ENCODE results near the gene PI4KA.

DNA sequence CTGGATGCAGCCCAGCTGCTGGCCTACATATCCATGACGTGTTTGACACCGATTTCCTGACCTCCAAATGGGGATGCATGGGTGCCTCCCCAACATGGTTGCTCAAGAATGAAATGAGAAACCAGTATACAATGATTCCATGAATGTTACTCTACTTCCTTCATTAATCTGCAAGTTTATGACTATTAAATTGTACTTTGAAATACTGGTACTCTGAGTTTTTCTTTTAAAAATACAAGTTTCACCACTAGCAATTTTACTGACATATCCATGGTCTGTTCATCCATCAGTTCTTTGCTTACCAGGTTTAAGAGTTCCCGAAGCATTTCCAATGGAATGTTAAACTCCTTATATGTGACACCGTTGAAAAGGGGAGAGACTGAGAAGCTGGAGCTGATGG lies 45.6 kb downstream of the PI4KA start:
- TF ChIP-seq TCF7L2 (IDR thresholded peaks at IDR 0.05; ENCODE audit: low read depth, low read length) = no peak
- no peak for TF ChIP-seq SNRNP70 (IDR thresholded peaks at IDR 0.05; ENCODE audit: low read depth, low read length)
- TF ChIP-seq POLR2AphosphoS5 (IDR thresholded peaks at IDR 0.05; ENCODE audit: low read depth, low read length) = no peak
- no peak for TF ChIP-seq SMC3 (IDR thresholded peaks at IDR 0.05; ENCODE audit: low read length)
- no peak for TF ChIP-seq ISL2 (CRISPR knock-in tag; IDR thresholded peaks at IDR 0.05)
- TF ChIP-seq EZH2 (conservative IDR thresholded peaks at IDR 0.05; ENCODE audit: low read depth, low read length) = no peak
- TF ChIP-seq CEBPB (IDR thresholded peaks at IDR 0.05; ENCODE audit: borderline replicate concordance, low read depth, low read length) = no peak
- TF ChIP-seq ZNF143 (CRISPR knock-in tag; IDR thresholded peaks at IDR 0.05) = no peak
- TF ChIP-seq, protein P1, sequence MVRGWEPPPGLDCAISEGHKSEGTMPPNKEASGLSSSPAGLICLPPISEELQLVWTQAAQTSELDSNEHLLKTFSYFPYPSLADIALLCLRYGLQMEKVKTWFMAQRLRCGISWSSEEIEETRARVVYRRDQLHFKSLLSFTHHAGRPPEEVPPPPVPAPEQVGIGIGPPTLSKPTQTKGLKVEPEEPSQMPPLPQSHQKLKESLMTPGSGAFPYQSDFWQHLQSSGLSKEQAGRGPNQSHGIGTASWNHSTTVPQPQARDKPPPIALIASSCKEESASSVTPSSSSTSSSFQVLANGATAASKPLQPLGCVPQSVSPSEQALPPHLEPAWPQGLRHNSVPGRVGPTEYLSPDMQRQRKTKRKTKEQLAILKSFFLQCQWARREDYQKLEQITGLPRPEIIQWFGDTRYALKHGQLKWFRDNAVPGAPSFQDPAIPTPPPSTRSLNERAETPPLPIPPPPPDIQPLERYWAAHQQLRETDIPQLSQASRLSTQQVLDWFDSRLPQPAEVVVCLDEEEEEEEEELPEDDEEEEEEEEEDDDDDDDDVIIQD (CRISPR knock-in tag; IDR thresholded peaks at IDR 0.05; ENCODE audit: low read depth) = no peak
- TF ChIP-seq ZNF563 (CRISPR knock-in tag; IDR thresholded peaks at IDR 0.05) = no peak
- TF ChIP-seq, protein P2, sequence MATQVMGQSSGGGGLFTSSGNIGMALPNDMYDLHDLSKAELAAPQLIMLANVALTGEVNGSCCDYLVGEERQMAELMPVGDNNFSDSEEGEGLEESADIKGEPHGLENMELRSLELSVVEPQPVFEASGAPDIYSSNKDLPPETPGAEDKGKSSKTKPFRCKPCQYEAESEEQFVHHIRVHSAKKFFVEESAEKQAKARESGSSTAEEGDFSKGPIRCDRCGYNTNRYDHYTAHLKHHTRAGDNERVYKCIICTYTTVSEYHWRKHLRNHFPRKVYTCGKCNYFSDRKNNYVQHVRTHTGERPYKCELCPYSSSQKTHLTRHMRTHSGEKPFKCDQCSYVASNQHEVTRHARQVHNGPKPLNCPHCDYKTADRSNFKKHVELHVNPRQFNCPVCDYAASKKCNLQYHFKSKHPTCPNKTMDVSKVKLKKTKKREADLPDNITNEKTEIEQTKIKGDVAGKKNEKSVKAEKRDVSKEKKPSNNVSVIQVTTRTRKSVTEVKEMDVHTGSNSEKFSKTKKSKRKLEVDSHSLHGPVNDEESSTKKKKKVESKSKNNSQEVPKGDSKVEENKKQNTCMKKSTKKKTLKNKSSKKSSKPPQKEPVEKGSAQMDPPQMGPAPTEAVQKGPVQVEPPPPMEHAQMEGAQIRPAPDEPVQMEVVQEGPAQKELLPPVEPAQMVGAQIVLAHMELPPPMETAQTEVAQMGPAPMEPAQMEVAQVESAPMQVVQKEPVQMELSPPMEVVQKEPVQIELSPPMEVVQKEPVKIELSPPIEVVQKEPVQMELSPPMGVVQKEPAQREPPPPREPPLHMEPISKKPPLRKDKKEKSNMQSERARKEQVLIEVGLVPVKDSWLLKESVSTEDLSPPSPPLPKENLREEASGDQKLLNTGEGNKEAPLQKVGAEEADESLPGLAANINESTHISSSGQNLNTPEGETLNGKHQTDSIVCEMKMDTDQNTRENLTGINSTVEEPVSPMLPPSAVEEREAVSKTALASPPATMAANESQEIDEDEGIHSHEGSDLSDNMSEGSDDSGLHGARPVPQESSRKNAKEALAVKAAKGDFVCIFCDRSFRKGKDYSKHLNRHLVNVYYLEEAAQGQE (IDR thresholded peaks at IDR 0.05; ENCODE audit: borderline replicate concordance in 1 of 2, low read depth in 1 of 2, low read length in 2 of 2) = no peak
- no peak for TF ChIP-seq ZNF674 (CRISPR knock-in tag; IDR thresholded peaks at IDR 0.05; ENCODE audit: low read depth)

Measured in HepG2 (cell line).